PFSK-1 (cell line): ENCODE measurements around the gene SYNE1.

Source experiments
- FOXP2 ChIP-seq: optimal IDR thresholded peaks from 2 replicates; pipeline ENCODE3; 2011; ENCODE audit warnings: borderline replicate concordance, control low read depth, inconsistent platforms; ENCODE audit not compliant: insufficient read depth; ENCODE audit errors: extremely low read length, extremely low read depth
- POLR2AphosphoS5 ChIP-seq: IDR thresholded peaks from 2 replicates; pipeline ENCODE4 v1.6.1; 2012; ENCODE audit warnings: low read depth, mild to moderate bottlenecking, control low read depth, low read length, moderate library complexity
- SIN3A ChIP-seq: IDR thresholded peaks from 2 replicates; pipeline ENCODE4 v1.6.1; 2012; ENCODE audit warnings: mild to moderate bottlenecking, low read length, moderate library complexity, borderline replicate concordance; ENCODE audit not compliant: insufficient read depth
- TAF1 ChIP-seq: IDR thresholded peaks from 2 replicates; pipeline ENCODE4 v1.6.1; 2012; ENCODE audit warnings: low read length, control low read depth, borderline replicate concordance; ENCODE audit not compliant: insufficient read depth
- TF ChIP-seq, protein P1 (sequence below), 2 experiments: IDR thresholded peaks; 2 replicates each; pipeline versions ENCODE4 v1.6.1 to v1.8.0; 2011 to 2012; ENCODE audit warnings: low read depth in 2 of 2, low read length in 2 of 2, control low read depth in 1 of 2, inconsistent platforms in 1 of 2, mild to moderate bottlenecking in 1 of 2, moderate library complexity in 1 of 2; ENCODE audit not compliant: insufficient read depth in 1 of 2

Gene SYNE1

GRCh38 chr6:152680151-152680550 lies 43.0 kb upstream of the SYNE1 start:
- TF ChIP-seq FOXP2 (no peak), SIN3A (no peak), POLR2AphosphoS5 (no peak), TAF1 (no peak)
- TF ChIP-seq, protein P1, sequence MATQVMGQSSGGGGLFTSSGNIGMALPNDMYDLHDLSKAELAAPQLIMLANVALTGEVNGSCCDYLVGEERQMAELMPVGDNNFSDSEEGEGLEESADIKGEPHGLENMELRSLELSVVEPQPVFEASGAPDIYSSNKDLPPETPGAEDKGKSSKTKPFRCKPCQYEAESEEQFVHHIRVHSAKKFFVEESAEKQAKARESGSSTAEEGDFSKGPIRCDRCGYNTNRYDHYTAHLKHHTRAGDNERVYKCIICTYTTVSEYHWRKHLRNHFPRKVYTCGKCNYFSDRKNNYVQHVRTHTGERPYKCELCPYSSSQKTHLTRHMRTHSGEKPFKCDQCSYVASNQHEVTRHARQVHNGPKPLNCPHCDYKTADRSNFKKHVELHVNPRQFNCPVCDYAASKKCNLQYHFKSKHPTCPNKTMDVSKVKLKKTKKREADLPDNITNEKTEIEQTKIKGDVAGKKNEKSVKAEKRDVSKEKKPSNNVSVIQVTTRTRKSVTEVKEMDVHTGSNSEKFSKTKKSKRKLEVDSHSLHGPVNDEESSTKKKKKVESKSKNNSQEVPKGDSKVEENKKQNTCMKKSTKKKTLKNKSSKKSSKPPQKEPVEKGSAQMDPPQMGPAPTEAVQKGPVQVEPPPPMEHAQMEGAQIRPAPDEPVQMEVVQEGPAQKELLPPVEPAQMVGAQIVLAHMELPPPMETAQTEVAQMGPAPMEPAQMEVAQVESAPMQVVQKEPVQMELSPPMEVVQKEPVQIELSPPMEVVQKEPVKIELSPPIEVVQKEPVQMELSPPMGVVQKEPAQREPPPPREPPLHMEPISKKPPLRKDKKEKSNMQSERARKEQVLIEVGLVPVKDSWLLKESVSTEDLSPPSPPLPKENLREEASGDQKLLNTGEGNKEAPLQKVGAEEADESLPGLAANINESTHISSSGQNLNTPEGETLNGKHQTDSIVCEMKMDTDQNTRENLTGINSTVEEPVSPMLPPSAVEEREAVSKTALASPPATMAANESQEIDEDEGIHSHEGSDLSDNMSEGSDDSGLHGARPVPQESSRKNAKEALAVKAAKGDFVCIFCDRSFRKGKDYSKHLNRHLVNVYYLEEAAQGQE (IDR thresholded peaks at IDR 0.05; ENCODE audit: insufficient read depth in 1 of 2, low read depth in 2 of 2, low read length in 2 of 2): no peak

DNA sequence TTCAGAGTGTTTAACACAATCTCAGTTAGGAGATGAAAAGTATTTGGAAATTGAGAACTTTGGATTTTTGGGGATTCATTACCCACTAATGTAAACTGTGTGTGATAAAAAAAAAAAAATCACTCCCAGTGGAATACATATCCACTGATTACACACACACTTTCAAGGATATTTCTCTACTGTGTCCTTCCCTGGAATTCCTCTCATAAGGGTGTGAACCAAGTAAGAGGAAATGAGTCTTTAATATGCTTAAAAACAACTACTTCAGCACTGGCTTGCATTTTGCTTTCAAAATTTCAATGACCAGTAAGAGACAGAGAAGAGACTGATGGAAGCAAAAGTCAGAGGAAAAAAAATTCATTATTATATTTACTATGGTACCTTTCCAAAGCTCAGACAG lies 36.1 kb upstream of the SYNE1 start:
- TF ChIP-seq, protein P1 (IDR thresholded peaks at IDR 0.05; ENCODE audit: insufficient read depth in 1 of 2, low read depth in 2 of 2, low read length in 2 of 2): no peak
- no peak for TF ChIP-seq FOXP2
- no peak for TF ChIP-seq POLR2AphosphoS5
- TF ChIP-seq SIN3A: no peak
- TF ChIP-seq TAF1: no peak

GRCh38 chr6:152671171-152671570 lies 34.0 kb upstream of the SYNE1 start:
- TF ChIP-seq FOXP2 (no peak), SIN3A (no peak)
- TF ChIP-seq, protein P1 (IDR thresholded peaks at IDR 0.05; ENCODE audit: insufficient read depth in 1 of 2, low read depth in 2 of 2, low read length in 2 of 2): no peak

DNA sequence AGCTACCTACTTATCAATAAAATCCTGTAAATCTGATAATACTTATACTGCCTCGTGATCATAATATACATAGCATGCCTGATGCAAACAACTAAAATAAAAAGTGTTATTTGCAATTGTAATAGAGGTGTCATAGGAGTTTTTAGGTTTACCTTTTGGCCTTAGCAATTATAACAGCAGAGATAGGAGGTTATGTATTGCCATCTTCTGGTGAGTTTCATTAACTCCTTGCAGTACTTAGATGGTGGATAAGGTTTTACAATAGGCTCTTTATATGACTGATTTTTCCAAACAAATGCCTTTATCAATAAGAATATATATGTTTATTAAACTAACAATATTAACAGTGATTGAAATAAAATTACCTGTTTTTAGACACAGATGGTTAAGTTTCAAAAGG lies 32.7 kb upstream of the SYNE1 start:
- TF ChIP-seq FOXP2 (no peak), POLR2AphosphoS5 (no peak), SIN3A (no peak), TAF1 (no peak)
- TF ChIP-seq, protein P1 (IDR thresholded peaks at IDR 0.05; ENCODE audit: insufficient read depth in 1 of 2, low read depth in 2 of 2, low read length in 2 of 2): no peak

GRCh38 chr6:152661776-152662175 lies 24.6 kb upstream of the SYNE1 start:
- TF ChIP-seq, protein P1 (IDR thresholded peaks at IDR 0.05; ENCODE audit: insufficient read depth in 1 of 2, low read depth in 2 of 2, low read length in 2 of 2): no peak
- no peak for TF ChIP-seq SIN3A
- TF ChIP-seq TAF1: no peak
- TF ChIP-seq FOXP2: no peak
- no peak for TF ChIP-seq POLR2AphosphoS5
